Measurements from ENCODE around the gene LINC01488.

- no peak for TF ChIP-seq CTCF (IDR thresholded peaks at IDR 0.05)
- TF ChIP-seq EZH2 (IDR thresholded peaks at IDR 0.05; ENCODE audit: borderline replicate concordance, insufficient read depth, low read depth, low read length, poor library complexity, severe bottlenecking): no peak
These were observed 43.1 kb upstream of the LINC01488 start for GRCh38 chr11:69438286-69438920.

Measured in B cell (primary cell).